Measurements from ENCODE around the gene ELOVL6.

GRCh38 chr4:110193822-110194761, 4.3 kb downstream of the ELOVL6 start:
- TF ChIP-seq CTCF (conservative IDR thresholded peaks at IDR 0.05; ENCODE audit: low read depth, low read length) (no peak), CEBPB (IDR thresholded peaks at IDR 0.05; ENCODE audit: low read depth, low read length) (no peak), RFX5 (IDR thresholded peaks at IDR 0.05; ENCODE audit: low read depth, low read length) (no peak), RCOR1 (IDR thresholded peaks at IDR 0.05; ENCODE audit: insufficient replicate concordance, low read length) (no peak), MAZ (IDR thresholded peaks at IDR 0.05; ENCODE audit: borderline replicate concordance, low read depth, low read length) (no peak), SMC3 (IDR thresholded peaks at IDR 0.05; ENCODE audit: low read depth, low read length) (no peak)
